ENCODE results near the gene LRRC4C. TPM values are rescaled to one million over a fixed set of nuclear protein-coding genes. Genes with fewer than 3 reads are reported as not detected.

LRRC4C gene
- total and polyA plus RNA-seq, 2 experiments from 2014 or later = 0.35 to 1.1 TPM

DNA sequence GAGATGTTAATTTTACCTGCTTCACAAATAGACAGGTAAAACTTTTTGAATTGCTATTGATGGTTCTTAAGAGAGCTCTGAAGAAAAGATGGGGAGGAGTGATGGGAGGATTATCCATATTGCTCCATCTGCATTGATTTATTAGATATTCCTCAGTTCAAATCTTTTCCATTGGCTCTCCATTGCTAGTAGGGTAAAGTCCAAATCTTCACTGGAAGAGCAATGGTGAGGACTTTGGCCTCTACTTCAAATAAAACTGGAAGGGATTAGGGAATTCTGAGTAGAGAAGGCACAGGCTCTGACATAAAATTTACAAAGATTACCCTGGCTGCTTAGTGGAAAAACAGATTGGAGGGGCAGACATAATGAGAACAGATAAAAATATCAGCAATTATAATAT is 1024.1 kb downstream of the LRRC4C start (continued):
- TF ChIP-seq, protein P1, sequence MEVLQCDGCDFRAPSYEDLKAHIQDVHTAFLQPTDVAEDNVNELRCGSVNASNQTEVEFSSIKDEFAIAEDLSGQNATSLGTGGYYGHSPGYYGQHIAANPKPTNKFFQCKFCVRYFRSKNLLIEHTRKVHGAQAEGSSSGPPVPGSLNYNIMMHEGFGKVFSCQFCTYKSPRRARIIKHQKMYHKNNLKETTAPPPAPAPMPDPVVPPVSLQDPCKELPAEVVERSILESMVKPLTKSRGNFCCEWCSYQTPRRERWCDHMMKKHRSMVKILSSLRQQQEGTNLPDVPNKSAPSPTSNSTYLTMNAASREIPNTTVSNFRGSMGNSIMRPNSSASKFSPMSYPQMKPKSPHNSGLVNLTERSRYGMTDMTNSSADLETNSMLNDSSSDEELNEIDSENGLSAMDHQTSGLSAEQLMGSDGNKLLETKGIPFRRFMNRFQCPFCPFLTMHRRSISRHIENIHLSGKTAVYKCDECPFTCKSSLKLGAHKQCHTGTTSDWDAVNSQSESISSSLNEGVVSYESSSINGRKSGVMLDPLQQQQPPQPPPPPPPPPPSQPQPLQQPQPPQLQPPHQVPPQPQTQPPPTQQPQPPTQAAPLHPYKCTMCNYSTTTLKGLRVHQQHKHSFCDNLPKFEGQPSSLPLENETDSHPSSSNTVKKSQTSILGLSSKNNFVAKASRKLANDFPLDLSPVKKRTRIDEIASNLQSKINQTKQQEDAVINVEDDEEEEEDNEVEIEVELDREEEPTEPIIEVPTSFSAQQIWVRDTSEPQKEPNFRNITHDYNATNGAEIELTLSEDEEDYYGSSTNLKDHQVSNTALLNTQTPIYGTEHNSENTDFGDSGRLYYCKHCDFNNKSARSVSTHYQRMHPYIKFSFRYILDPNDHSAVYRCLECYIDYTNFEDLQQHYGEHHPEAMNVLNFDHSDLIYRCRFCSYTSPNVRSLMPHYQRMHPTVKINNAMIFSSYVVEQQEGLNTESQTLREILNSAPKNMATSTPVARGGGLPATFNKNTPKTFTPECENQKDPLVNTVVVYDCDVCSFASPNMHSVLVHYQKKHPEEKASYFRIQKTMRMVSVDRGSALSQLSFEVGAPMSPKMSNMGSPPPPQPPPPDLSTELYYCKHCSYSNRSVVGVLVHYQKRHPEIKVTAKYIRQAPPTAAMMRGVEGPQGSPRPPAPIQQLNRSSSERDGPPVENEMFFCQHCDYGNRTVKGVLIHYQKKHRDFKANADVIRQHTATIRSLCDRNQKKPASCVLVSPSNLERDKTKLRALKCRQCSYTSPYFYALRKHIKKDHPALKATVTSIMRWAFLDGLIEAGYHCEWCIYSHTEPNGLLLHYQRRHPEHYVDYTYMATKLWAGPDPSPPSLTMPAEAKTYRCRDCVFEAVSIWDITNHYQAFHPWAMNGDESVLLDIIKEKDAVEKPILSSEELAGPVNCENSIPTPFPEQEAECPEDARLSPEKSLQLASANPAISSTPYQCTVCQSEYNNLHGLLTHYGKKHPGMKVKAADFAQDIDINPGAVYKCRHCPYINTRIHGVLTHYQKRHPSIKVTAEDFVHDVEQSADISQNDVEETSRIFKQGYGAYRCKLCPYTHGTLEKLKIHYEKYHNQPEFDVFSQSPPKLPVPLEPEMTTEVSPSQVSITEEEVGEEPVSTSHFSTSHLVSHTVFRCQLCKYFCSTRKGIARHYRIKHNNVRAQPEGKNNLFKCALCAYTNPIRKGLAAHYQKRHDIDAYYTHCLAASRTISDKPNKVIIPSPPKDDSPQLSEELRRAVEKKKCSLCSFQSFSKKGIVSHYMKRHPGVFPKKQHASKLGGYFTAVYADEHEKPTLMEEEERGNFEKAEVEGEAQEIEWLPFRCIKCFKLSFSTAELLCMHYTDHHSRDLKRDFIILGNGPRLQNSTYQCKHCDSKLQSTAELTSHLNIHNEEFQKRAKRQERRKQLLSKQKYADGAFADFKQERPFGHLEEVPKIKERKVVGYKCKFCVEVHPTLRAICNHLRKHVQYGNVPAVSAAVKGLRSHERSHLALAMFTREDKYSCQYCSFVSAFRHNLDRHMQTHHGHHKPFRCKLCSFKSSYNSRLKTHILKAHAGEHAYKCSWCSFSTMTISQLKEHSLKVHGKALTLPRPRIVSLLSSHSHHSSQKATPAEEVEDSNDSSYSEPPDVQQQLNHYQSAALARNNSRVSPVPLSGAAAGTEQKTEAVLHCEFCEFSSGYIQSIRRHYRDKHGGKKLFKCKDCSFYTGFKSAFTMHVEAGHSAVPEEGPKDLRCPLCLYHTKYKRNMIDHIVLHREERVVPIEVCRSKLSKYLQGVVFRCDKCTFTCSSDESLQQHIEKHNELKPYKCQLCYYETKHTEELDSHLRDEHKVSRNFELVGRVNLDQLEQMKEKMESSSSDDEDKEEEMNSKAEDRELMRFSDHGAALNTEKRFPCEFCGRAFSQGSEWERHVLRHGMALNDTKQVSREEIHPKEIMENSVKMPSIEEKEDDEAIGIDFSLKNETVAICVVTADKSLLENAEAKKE (CRISPR knock-in tag; IDR thresholded peaks at IDR 0.05) = no peak
- TF ChIP-seq ZNF331 (CRISPR knock-in tag; IDR thresholded peaks at IDR 0.05; ENCODE audit: low read depth) = no peak
- TF ChIP-seq, protein P2, sequence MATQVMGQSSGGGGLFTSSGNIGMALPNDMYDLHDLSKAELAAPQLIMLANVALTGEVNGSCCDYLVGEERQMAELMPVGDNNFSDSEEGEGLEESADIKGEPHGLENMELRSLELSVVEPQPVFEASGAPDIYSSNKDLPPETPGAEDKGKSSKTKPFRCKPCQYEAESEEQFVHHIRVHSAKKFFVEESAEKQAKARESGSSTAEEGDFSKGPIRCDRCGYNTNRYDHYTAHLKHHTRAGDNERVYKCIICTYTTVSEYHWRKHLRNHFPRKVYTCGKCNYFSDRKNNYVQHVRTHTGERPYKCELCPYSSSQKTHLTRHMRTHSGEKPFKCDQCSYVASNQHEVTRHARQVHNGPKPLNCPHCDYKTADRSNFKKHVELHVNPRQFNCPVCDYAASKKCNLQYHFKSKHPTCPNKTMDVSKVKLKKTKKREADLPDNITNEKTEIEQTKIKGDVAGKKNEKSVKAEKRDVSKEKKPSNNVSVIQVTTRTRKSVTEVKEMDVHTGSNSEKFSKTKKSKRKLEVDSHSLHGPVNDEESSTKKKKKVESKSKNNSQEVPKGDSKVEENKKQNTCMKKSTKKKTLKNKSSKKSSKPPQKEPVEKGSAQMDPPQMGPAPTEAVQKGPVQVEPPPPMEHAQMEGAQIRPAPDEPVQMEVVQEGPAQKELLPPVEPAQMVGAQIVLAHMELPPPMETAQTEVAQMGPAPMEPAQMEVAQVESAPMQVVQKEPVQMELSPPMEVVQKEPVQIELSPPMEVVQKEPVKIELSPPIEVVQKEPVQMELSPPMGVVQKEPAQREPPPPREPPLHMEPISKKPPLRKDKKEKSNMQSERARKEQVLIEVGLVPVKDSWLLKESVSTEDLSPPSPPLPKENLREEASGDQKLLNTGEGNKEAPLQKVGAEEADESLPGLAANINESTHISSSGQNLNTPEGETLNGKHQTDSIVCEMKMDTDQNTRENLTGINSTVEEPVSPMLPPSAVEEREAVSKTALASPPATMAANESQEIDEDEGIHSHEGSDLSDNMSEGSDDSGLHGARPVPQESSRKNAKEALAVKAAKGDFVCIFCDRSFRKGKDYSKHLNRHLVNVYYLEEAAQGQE (IDR thresholded peaks at IDR 0.05; ENCODE audit: unreplicated experiment) = no peak
- TF ChIP-seq, protein P3, sequence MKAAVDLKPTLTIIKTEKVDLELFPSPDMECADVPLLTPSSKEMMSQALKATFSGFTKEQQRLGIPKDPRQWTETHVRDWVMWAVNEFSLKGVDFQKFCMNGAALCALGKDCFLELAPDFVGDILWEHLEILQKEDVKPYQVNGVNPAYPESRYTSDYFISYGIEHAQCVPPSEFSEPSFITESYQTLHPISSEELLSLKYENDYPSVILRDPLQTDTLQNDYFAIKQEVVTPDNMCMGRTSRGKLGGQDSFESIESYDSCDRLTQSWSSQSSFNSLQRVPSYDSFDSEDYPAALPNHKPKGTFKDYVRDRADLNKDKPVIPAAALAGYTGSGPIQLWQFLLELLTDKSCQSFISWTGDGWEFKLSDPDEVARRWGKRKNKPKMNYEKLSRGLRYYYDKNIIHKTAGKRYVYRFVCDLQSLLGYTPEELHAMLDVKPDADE (IDR thresholded peaks at IDR 0.05) = no peak

DNA sequence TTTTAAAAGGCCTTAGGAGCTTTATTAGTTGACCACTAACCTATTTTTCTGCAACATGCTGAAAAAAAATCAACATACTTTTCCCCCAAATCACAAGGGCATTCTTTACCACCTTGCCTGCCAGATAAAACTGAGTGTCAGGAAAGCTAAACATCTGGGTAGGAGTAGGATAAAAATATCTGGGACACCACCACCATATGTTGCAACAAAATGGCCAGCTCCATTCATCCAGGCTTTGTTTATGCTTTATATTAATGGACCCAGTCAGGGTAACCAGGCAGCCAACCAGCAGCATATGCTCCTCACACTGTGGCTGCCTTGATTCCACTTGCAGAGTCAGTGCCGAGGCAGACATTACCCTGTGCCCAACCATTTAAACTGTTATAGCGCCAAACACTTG is 1024.5 kb downstream of the LRRC4C start:
- H3K36me3 Mint-ChIP-seq (ENCODE audit: low read depth) = no peaks in the 10 kb centered on the region
- H3K27me3 Mint-ChIP-seq (ENCODE audit: insufficient read depth, low read depth, poor library complexity) = no peaks in the 10 kb centered on the region
- H3F3A ChIP-seq (replicated peaks; ENCODE audit: low read depth) = no peaks in the 10 kb centered on the region
- no peak for ATAC-seq
- H3K27me3 ChIP-seq (ENCODE audit: insufficient read depth) = no peaks in the 10 kb centered on the region
- no peaks in the 10 kb centered on the region for H4K20me1 ChIP-seq (replicated peaks; ENCODE audit: insufficient read depth)
- no peak overlapping the region for H3K4me3 ChIP-seq
- H3K36me3 ChIP-seq (ENCODE audit: insufficient read depth) = no peaks in the 10 kb centered on the region
- no peak overlapping the region for H3K27ac ChIP-seq (ENCODE audit: low read depth)
- no peaks in the 10 kb centered on the region for H3K4me1 Mint-ChIP-seq
- H3K27ac Mint-ChIP-seq = no peak overlapping the region
- no peak for DNase-seq (ENCODE audit: low spot score)
- no peaks in the 10 kb centered on the region for H3K4me1 ChIP-seq (ENCODE audit: insufficient read depth)
- H3K79me2 ChIP-seq (replicated peaks; ENCODE audit: insufficient read depth) = no peaks in the 10 kb centered on the region
- no peak overlapping the region for H3K4me2 ChIP-seq
- H2AFZ ChIP-seq = no peak overlapping the region
- no peaks in the 10 kb centered on the region for H3K9me3 Mint-ChIP-seq
- H3K4me3 Mint-ChIP-seq = no peak overlapping the region
- peaks cover 3% of the 10 kb centered on the region; the same call in 1 of the 2 replicates for H3K9me2 ChIP-seq (ENCODE audit: insufficient read depth)
- TF ChIP-seq EZH2 (IDR thresholded peaks at IDR 0.05; ENCODE audit: low read depth, unreplicated experiment) = no peak
- no peak for TF ChIP-seq CREB1 (CRISPR knock-in tag; IDR thresholded peaks at IDR 0.05; ENCODE audit: low read depth)
- TF ChIP-seq, protein P2 (IDR thresholded peaks at IDR 0.05; ENCODE audit: unreplicated experiment) = no peak
- no peak for TF ChIP-seq STAT1 (IDR thresholded peaks at IDR 0.05; ENCODE audit: unreplicated experiment)

Data from GM23338 (cell line).